GM18498 (cell line): ENCODE data around the gene SCYGR4.
"Not testable (repeated sequence)": the region's sequence is repeated elsewhere in the genome, so short reads cannot be mapped to it uniquely, and the experiment has no call there.

Experiments used
- ATAC-seq: cut with Tn5 transposase; IDR thresholded peaks from one replicate; pipeline ENCODE4 v1.9.1; 2021; ENCODE audit warnings: mild to moderate bottlenecking, moderate library complexity; ENCODE audit not compliant: unreplicated experiment

SCYGR4 gene

GRCh38 chr2:227665189-227665940 is 48.1 kb downstream of the SCYGR4 start:
- no peak for ATAC-seq

- not testable (repeated sequence) for ATAC-seq
Measured at GRCh38 chr2:227666631-227667170, 49.4 kb downstream of the SCYGR4 start, which contains the start of gene SCYGR5. TSS of gene SCYGR5 (plus strand) at chr2:227666804. CDS start at chr2:227666804, 0 bp downstream.
